Measurements from ENCODE around the gene PPP1R37. TPM values are rescaled to one million over a fixed set of nuclear protein-coding genes. Genes with fewer than 3 reads are reported as not detected.

The PPP1R37 gene
- polyA plus RNA-seq, 1 donor from 2014 or later: 53.7 TPM

DNA sequence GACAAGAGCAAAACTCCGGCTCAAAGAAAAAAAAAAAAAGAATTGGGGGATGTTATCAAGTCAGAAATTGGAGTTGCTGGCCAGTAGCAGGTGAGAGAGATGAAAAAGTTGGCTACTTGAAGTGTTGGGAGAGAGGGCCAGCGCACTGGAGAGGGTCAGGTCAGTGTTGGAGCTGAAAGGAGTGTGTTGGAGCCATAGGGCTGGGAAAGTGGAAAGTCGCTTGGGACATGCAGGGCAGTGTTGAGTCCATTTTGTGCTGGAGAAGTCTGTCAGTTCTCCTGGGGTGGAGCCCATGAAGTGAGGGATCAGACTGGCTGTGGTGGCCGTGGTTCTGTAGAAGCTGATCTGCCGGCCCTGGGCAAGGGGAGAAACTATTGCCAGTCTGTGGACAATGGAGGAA lies 1.7 kb downstream of the PPP1R37 start:
- Histone ChIP-seq H3K9me3 (ENCODE audit: low read length) (no peaks in the 10 kb centered on the region), H3K4me2 (ENCODE audit: low read length) (peak overlapping the region; percentile 27), H3K79me2 (replicated peaks; ENCODE audit: insufficient read depth, low read length) (peaks cover 59% of the 10 kb centered on the region), H3F3A (ENCODE audit: insufficient read depth, low read length, poor library complexity, severe bottlenecking) (peaks cover 7% of the 10 kb centered on the region), H3K36me3 (ENCODE audit: insufficient read depth, low read length) (no peaks in the 10 kb centered on the region), H3K27me3 (ENCODE audit: insufficient read depth, low read depth, low read length) (no peaks in the 10 kb centered on the region), H3K27ac (ENCODE audit: low read length) (no peak overlapping the region), H2AFZ (ENCODE audit: low read depth, low read length) (no peak overlapping the region), H3K9ac (ENCODE audit: low read length) (no peak overlapping the region), H3K4me3 (ENCODE audit: low read length) (peak overlapping the region; percentile 98), H3K9me2 (ENCODE audit: insufficient read depth, low read length) (no peaks in the 10 kb centered on the region), H4K20me1 (ENCODE audit: insufficient read depth) (peaks cover 18% of the 10 kb centered on the region)
- TF ChIP-seq EP300 (conservative IDR thresholded peaks at IDR 0.05; ENCODE audit: poor library complexity, severe bottlenecking) (no peak), SMC3 (conservative IDR thresholded peaks at IDR 0.05; ENCODE audit: poor library complexity) (no peak), EZH2 (IDR thresholded peaks at IDR 0.05; ENCODE audit: borderline replicate concordance, insufficient read depth, low read length, poor library complexity, severe bottlenecking) (no peak)

DNA sequence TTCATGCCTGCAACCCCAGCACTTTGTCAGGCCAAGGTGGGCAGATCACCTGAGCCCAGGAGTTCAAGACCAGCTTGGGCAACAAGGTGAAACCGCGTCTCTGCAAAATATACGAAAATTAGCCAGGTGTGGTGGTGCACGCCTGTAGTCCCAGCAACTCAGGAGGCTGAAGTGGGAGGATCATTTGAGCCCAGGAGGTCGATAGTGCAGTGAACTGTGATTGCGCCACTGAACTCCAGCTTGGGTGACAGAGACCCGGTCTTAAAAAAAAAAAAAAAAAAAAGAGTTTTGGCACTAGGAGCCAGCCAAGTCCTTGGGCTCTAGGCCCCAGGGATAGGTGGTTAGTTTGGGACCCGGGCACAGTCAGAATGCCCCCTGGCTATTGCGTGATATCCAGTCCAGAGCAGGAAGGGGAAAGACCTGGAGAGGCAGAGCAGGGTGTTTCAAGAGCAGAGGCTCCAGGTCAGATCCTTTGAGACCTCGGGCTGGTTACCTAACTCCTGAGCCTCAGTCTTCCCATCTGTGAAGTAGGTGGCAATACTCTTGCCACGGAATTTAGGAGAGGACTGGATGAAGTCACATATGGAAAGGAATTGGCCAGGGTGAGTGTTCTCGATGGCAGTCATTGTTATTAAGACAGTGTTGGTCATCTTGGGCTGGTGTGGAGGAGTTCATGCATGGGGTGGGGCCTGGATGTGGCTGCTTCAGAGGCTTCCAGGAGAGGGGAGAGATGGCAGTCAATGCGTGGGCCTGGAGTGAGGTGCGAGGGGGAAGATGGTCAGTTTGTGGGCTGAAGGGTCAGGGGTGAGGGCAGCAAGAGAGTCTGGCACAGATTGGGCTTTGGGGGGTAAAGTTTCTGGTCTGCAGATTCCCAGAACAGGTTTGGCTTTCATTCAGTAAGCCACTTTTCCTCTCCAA lies 2.8 kb downstream of the PPP1R37 start:
- H2AFZ ChIP-seq (ENCODE audit: low read depth, low read length): no peak overlapping the region
- H3K9me3 ChIP-seq (ENCODE audit: low read length): no peaks in the 10 kb centered on the region
- H4K20me1 ChIP-seq (ENCODE audit: insufficient read depth): peaks cover 26% of the 10 kb centered on the region
- no peaks in the 10 kb centered on the region for H3K27me3 ChIP-seq (ENCODE audit: insufficient read depth, low read depth, low read length)
- H3K4me3 ChIP-seq (ENCODE audit: low read length): peak overlapping the region; percentile 98
- H3K27ac ChIP-seq (ENCODE audit: low read length): no peak overlapping the region
- H3K9me2 ChIP-seq (ENCODE audit: insufficient read depth, low read length): no peaks in the 10 kb centered on the region
- H3K79me2 ChIP-seq (replicated peaks; ENCODE audit: insufficient read depth, low read length): peaks cover 70% of the 10 kb centered on the region
- TF ChIP-seq EZH2 (IDR thresholded peaks at IDR 0.05; ENCODE audit: borderline replicate concordance, insufficient read depth, low read length, poor library complexity, severe bottlenecking): no peak
- no peak overlapping the region for H3K4me2 ChIP-seq (ENCODE audit: low read length)
- no peak overlapping the region for H3K9ac ChIP-seq (ENCODE audit: low read length)
- H3F3A ChIP-seq (ENCODE audit: insufficient read depth, low read length, poor library complexity, severe bottlenecking): peaks cover 7% of the 10 kb centered on the region
- H3K36me3 ChIP-seq (ENCODE audit: insufficient read depth, low read length): no peaks in the 10 kb centered on the region

DNA sequence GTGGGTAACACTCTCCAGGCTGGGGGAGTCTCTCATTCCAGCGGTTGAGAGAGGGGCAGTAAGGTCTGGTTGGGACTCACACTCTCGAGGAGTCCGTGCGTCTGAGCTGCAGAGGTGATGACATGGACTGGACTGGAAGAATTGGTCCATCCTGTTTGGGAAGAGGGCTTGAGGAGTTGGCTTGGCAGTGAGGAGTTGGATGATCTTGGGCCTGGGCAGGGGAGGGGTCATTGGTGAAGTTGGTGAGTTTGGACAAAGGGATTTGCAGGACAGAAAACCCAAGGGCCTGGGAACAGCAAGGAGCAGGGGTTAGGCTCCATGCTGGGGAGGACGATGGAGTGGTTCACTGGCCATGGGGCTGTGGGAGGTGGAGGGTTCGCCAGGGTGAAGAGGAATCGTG lies 3.7 kb downstream of the PPP1R37 start:
- Histone ChIP-seq H3K9ac (ENCODE audit: low read length) (no peak overlapping the region), H3K9me2 (ENCODE audit: insufficient read depth, low read length) (no peaks in the 10 kb centered on the region), H2AFZ (ENCODE audit: low read depth, low read length) (no peak overlapping the region), H3K4me3 (ENCODE audit: low read length) (peak overlapping the region; percentile 98), H3K9me3 (ENCODE audit: low read length) (no peaks in the 10 kb centered on the region), H3K27me3 (ENCODE audit: insufficient read depth, low read depth, low read length) (no peaks in the 10 kb centered on the region), H3K36me3 (ENCODE audit: insufficient read depth, low read length) (no peaks in the 10 kb centered on the region), H3K4me2 (ENCODE audit: low read length) (no peak overlapping the region), H4K20me1 (ENCODE audit: insufficient read depth) (peaks cover 26% of the 10 kb centered on the region), H3K27ac (ENCODE audit: low read length) (no peak overlapping the region), H3F3A (ENCODE audit: insufficient read depth, low read length, poor library complexity, severe bottlenecking) (peaks cover 4% of the 10 kb centered on the region), H3K79me2 (replicated peaks; ENCODE audit: insufficient read depth, low read length) (peaks cover 78% of the 10 kb centered on the region)
- TF ChIP-seq SMC3 (conservative IDR thresholded peaks at IDR 0.05; ENCODE audit: poor library complexity): no peak
- TF ChIP-seq RAD21 (conservative IDR thresholded peaks at IDR 0.05): no peak
- TF ChIP-seq, protein P1, sequence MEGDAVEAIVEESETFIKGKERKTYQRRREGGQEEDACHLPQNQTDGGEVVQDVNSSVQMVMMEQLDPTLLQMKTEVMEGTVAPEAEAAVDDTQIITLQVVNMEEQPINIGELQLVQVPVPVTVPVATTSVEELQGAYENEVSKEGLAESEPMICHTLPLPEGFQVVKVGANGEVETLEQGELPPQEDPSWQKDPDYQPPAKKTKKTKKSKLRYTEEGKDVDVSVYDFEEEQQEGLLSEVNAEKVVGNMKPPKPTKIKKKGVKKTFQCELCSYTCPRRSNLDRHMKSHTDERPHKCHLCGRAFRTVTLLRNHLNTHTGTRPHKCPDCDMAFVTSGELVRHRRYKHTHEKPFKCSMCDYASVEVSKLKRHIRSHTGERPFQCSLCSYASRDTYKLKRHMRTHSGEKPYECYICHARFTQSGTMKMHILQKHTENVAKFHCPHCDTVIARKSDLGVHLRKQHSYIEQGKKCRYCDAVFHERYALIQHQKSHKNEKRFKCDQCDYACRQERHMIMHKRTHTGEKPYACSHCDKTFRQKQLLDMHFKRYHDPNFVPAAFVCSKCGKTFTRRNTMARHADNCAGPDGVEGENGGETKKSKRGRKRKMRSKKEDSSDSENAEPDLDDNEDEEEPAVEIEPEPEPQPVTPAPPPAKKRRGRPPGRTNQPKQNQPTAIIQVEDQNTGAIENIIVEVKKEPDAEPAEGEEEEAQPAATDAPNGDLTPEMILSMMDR (IDR thresholded peaks at IDR 0.05; ENCODE audit: poor library complexity, severe bottlenecking): no peak
- TF ChIP-seq TAF1 (IDR thresholded peaks at IDR 0.05; ENCODE audit: low read depth): no peak
- TF ChIP-seq, protein P2, sequence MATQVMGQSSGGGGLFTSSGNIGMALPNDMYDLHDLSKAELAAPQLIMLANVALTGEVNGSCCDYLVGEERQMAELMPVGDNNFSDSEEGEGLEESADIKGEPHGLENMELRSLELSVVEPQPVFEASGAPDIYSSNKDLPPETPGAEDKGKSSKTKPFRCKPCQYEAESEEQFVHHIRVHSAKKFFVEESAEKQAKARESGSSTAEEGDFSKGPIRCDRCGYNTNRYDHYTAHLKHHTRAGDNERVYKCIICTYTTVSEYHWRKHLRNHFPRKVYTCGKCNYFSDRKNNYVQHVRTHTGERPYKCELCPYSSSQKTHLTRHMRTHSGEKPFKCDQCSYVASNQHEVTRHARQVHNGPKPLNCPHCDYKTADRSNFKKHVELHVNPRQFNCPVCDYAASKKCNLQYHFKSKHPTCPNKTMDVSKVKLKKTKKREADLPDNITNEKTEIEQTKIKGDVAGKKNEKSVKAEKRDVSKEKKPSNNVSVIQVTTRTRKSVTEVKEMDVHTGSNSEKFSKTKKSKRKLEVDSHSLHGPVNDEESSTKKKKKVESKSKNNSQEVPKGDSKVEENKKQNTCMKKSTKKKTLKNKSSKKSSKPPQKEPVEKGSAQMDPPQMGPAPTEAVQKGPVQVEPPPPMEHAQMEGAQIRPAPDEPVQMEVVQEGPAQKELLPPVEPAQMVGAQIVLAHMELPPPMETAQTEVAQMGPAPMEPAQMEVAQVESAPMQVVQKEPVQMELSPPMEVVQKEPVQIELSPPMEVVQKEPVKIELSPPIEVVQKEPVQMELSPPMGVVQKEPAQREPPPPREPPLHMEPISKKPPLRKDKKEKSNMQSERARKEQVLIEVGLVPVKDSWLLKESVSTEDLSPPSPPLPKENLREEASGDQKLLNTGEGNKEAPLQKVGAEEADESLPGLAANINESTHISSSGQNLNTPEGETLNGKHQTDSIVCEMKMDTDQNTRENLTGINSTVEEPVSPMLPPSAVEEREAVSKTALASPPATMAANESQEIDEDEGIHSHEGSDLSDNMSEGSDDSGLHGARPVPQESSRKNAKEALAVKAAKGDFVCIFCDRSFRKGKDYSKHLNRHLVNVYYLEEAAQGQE (IDR thresholded peaks at IDR 0.05; ENCODE audit: borderline replicate concordance): no peak
- no peak for TF ChIP-seq MXI1 (conservative IDR thresholded peaks at IDR 0.05; ENCODE audit: poor library complexity, severe bottlenecking)
- TF ChIP-seq EZH2 (IDR thresholded peaks at IDR 0.05; ENCODE audit: borderline replicate concordance, insufficient read depth, low read length, poor library complexity, severe bottlenecking): no peak
- TF ChIP-seq EP300 (conservative IDR thresholded peaks at IDR 0.05; ENCODE audit: poor library complexity, severe bottlenecking): no peak
- no peak for TF ChIP-seq POLR2AphosphoS5 (IDR thresholded peaks at IDR 0.05)
